HG03378 (cell line): ENCODE results near the gene OSBPL1A.
"Not testable (repeated sequence)": the region's sequence is repeated elsewhere in the genome, so short reads cannot be mapped to it uniquely, and the experiment has no call there.

Experiments used
- ATAC-seq: cut with Tn5 transposase; IDR thresholded peaks from one replicate; pipeline ENCODE4 v1.9.1; 2021; ENCODE audit warnings: mild to moderate bottlenecking, moderate library complexity; ENCODE audit not compliant: unreplicated experiment

OSBPL1A gene

GRCh38 chr18:24189664-24190346, 207.8 kb downstream of the OSBPL1A start:
- no peak for ATAC-seq

- peak; percentile 83 for ATAC-seq
Measured at GRCh38 chr18:24189007-24189528, 208.6 kb downstream of the OSBPL1A start.

GRCh38 chr18:24188120-24188519, 209.5 kb downstream of the OSBPL1A start:
- ATAC-seq: no peak

GRCh38 chr18:24187689-24188088, 209.9 kb downstream of the OSBPL1A start:
- ATAC-seq: no peak

GRCh38 chr18:24187049-24187448, 210.6 kb downstream of the OSBPL1A start:
- no peak for ATAC-seq

- no peak for ATAC-seq
Measured at GRCh38 chr18:24185805-24186204, 211.8 kb downstream of the OSBPL1A start.

- ATAC-seq: no peak
Measured at GRCh38 chr18:24181806-24182205, 215.8 kb downstream of the OSBPL1A start.

- no peak for ATAC-seq
Measured at GRCh38 chr18:24180048-24180447, 217.6 kb downstream of the OSBPL1A start.

- no peak for ATAC-seq
Measured at GRCh38 chr18:24177499-24178133, 220.0 kb downstream of the OSBPL1A start.

GRCh38 chr18:24176727-24177416, 220.8 kb downstream of the OSBPL1A start:
- ATAC-seq: peak; percentile 80

GRCh38 chr18:24173997-24174396, 223.6 kb downstream of the OSBPL1A start:
- no peak for ATAC-seq

GRCh38 chr18:24170360-24170759, 227.3 kb downstream of the OSBPL1A start:
- no peak for ATAC-seq

- no peak for ATAC-seq
Measured at GRCh38 chr18:24168496-24168895, 229.1 kb downstream of the OSBPL1A start.

- no peak for ATAC-seq
Measured at GRCh38 chr18:24161304-24161703, 236.3 kb downstream of the OSBPL1A start.

GRCh38 chr18:24160086-24160485, 237.5 kb downstream of the OSBPL1A start:
- no peak for ATAC-seq

- no peak for ATAC-seq
Measured at GRCh38 chr18:24157855-24158254, 239.8 kb downstream of the OSBPL1A start.

- ATAC-seq: no peak
Measured at GRCh38 chr18:24153397-24153796, 244.2 kb downstream of the OSBPL1A start.

- not testable (repeated sequence) for ATAC-seq
Measured at GRCh38 chr18:24149591-24149990, 248.0 kb downstream of the OSBPL1A start.

- ATAC-seq: no peak
Measured at GRCh38 chr18:24142376-24142775, 255.2 kb downstream of the OSBPL1A start.

- no peak for ATAC-seq
Measured at GRCh38 chr18:24140697-24141096, 256.9 kb downstream of the OSBPL1A start.

- ATAC-seq: peak; percentile 91
Measured at GRCh38 chr18:24138789-24139616, 258.6 kb downstream of the OSBPL1A start, which contains the start of gene CABYR. TSS of gene CABYR (plus strand) at chr18:24139062. CDS start at chr18:24143115, 4,053 bp downstream.
